DLD1 (cell line): ENCODE results near the gene RASAL2.
"Not testable (repeated sequence)": the region's sequence is repeated elsewhere in the genome, so short reads cannot be mapped to it uniquely, and the experiment has no call there.

Experiments used
- in situ Hi-C: cut with HindIII; loops from 2 replicates; pipeline ENCODE4 v1.10.0; 2017; ENCODE audit warnings: low sequenced_read_pairs

The RASAL2 gene

GRCh38 chr1:178220094-178220493 is 126.2 kb downstream of the RASAL2 start:
- in situ Hi-C loops, result no loop called here

GRCh38 chr1:178223289-178223688 is 129.4 kb downstream of the RASAL2 start:
- in situ Hi-C loops, result no loop called here

GRCh38 chr1:178224358-178224757 is 130.5 kb downstream of the RASAL2 start:
- in situ Hi-C loops, result no loop called here

GRCh38 chr1:178230881-178231409 is 137.0 kb downstream of the RASAL2 start:
- in situ Hi-C loops, result no loop called here

GRCh38 chr1:178232108-178232507 is 138.2 kb downstream of the RASAL2 start:
- in situ Hi-C loops, result no loop called here

- in situ Hi-C loops, result no loop called here
Observed at GRCh38 chr1:178232949-178233348, 139.0 kb downstream of the RASAL2 start.

GRCh38 chr1:178237121-178237520 is 143.2 kb downstream of the RASAL2 start:
- in situ Hi-C loops, result no loop called here

- in situ Hi-C loops, result no loop called here
Observed at GRCh38 chr1:178238722-178239510, 145.0 kb downstream of the RASAL2 start.

- in situ Hi-C loops, result no loop called here
Observed at GRCh38 chr1:178241057-178241456, 147.2 kb downstream of the RASAL2 start.

GRCh38 chr1:178241837-178242236 is 147.9 kb downstream of the RASAL2 start:
- in situ Hi-C loops, result no loop called here

GRCh38 chr1:178243119-178243518 is 149.2 kb downstream of the RASAL2 start:
- in situ Hi-C loops, result no loop called here

GRCh38 chr1:178243890-178244289 is 150.0 kb downstream of the RASAL2 start:
- in situ Hi-C loops, result no loop called here

GRCh38 chr1:178248284-178248683 is 154.4 kb downstream of the RASAL2 start:
- in situ Hi-C loops, result not testable (repeated sequence)

- in situ Hi-C loops, result not testable (repeated sequence)
Observed at GRCh38 chr1:178253581-178253980, 159.7 kb downstream of the RASAL2 start.

GRCh38 chr1:178254433-178254832 is 160.5 kb downstream of the RASAL2 start:
- in situ Hi-C loops, result no loop called here

GRCh38 chr1:178258536-178258935 is 164.6 kb downstream of the RASAL2 start:
- in situ Hi-C loops, result no loop called here

- in situ Hi-C loops, result no loop called here
Observed at GRCh38 chr1:178262120-178262500, 168.2 kb downstream of the RASAL2 start.

- in situ Hi-C loops, result no loop called here
Observed at GRCh38 chr1:178263341-178263740, 169.4 kb downstream of the RASAL2 start.

- in situ Hi-C loops, result no loop called here
Observed at GRCh38 chr1:178266113-178266512, 172.2 kb downstream of the RASAL2 start.

- in situ Hi-C loops, result no loop called here
Observed at GRCh38 chr1:178266619-178267066, 172.7 kb downstream of the RASAL2 start.

GRCh38 chr1:178267646-178268094 is 173.8 kb downstream of the RASAL2 start:
- in situ Hi-C loops, result no loop called here

GRCh38 chr1:178271471-178271870 is 177.6 kb downstream of the RASAL2 start:
- in situ Hi-C loops, result no loop called here
